Keratinocyte (primary cell): ENCODE results near the gene TRIM38. TPM values are rescaled to one million over a fixed set of nuclear protein-coding genes. Genes with fewer than 3 reads are reported as not detected.
"Not testable (repeated sequence)": the region's sequence is repeated elsewhere in the genome, so short reads cannot be mapped to it uniquely, and the experiment has no call there.

Experiments used
- DNase-seq: peaks from one replicate; pipeline ENCODE4 v3.0.0-alpha.2; 2011; ENCODE audit warnings: low read depth, missing footprints, low spot score
- FAIRE-seq: peaks from 2 replicates; lab custom pipeline; 2011; peaks lifted over from hg19 to GRCh38; lab: Jason Lieb, UNC
- H2AFZ ChIP-seq: 2 replicates; pipeline ENCODE4 v1.6.0; 2012; ENCODE audit warnings: low read length, control low read depth, inconsistent platforms; ENCODE audit not compliant: control insufficient read depth
- H3K27ac ChIP-seq: 2 replicates; pipeline ENCODE4 v1.5.1; 2011; ENCODE audit warnings: low read length; ENCODE audit not compliant: control insufficient read depth, insufficient read depth
- H3K27me3 ChIP-seq: 3 replicates; pipeline ENCODE4 v1.6.0; 2011; ENCODE audit warnings: low read length; ENCODE audit not compliant: control insufficient read depth, insufficient read depth; ENCODE audit errors: extremely low read depth
- H3K36me3 ChIP-seq, 2 experiments: 2 replicates in 1 of 2; 3 replicates in 1 of 2; pipeline ENCODE4 v1.5.1; 2011; ENCODE audit warnings: low read length in 2 of 2, mild to moderate bottlenecking in 1 of 2; ENCODE audit not compliant: control insufficient read depth in 2 of 2, insufficient read depth in 2 of 2; ENCODE audit errors: extremely low read depth in 1 of 2
- H3K4me1 ChIP-seq: 3 replicates; pipeline ENCODE4 v1.5.1; 2011; ENCODE audit warnings: low read length; ENCODE audit not compliant: control insufficient read depth, insufficient read depth; ENCODE audit errors: extremely low read depth
- H3K4me2 ChIP-seq: 3 replicates; pipeline ENCODE4 v1.6.0; 2011; ENCODE audit warnings: low read depth, low read length; ENCODE audit not compliant: control insufficient read depth, insufficient read depth; ENCODE audit errors: extremely low read depth
- H3K4me3 ChIP-seq, 3 experiments: fragments of 200-600 bp in 1 of 3; sonication (generic) in 1 of 3; 2 replicates in 2 of 3; 3 replicates in 1 of 3; pipeline ENCODE4 v1.5.1; 2011 to 2016; ENCODE audit warnings: low read length in 3 of 3, mild to moderate bottlenecking in 3 of 3, control low read depth in 2 of 3, inconsistent platforms in 1 of 3, low read depth in 1 of 3, mixed read lengths in 1 of 3, mixed run types in 1 of 3, moderate library complexity in 1 of 3; ENCODE audit not compliant: control insufficient read depth in 2 of 3, insufficient read depth in 2 of 3; ENCODE audit errors: extremely low read depth in 1 of 3
- H3K79me2 ChIP-seq: 2 replicates; pipeline ENCODE4 v1.6.0; 2012; ENCODE audit warnings: low read length; ENCODE audit not compliant: control insufficient read depth, insufficient read depth
- H3K9ac ChIP-seq: 3 replicates; pipeline ENCODE4 v1.6.0; 2011; ENCODE audit warnings: low read length; ENCODE audit not compliant: control insufficient read depth, insufficient read depth; ENCODE audit errors: extremely low read depth
- H3K9me1 ChIP-seq: 3 replicates; pipeline ENCODE4 v1.6.0; 2011; ENCODE audit warnings: low read length; ENCODE audit not compliant: control insufficient read depth, insufficient read depth; ENCODE audit errors: extremely low read depth
- H3K9me3 ChIP-seq: 2 replicates; pipeline ENCODE4 v1.5.1; 2012; ENCODE audit warnings: low read depth, low read length; ENCODE audit not compliant: control insufficient read depth
- H4K20me1 ChIP-seq: 3 replicates; pipeline ENCODE4 v1.6.0; 2011; ENCODE audit warnings: low read length; ENCODE audit not compliant: control insufficient read depth, insufficient read depth; ENCODE audit errors: extremely low read depth
- CTCF ChIP-seq, 3 experiments: IDR thresholded peaks in 1 of 3; conservative IDR thresholded peaks in 1 of 3; optimal IDR thresholded peaks in 1 of 3; 2 replicates in 2 of 3; 3 replicates in 1 of 3; pipeline versions ENCODE3 to v1.5.1; 2011; ENCODE audit warnings: low read length in 3 of 3, mild to moderate bottlenecking in 3 of 3, moderate library complexity in 2 of 3, control low read depth in 1 of 3, inconsistent platforms in 1 of 3; ENCODE audit not compliant: insufficient read depth in 2 of 3; ENCODE audit errors: extremely low read depth in 1 of 3
- EZH2 ChIP-seq: IDR thresholded peaks from one replicate; pipeline ENCODE4 v1.6.1; 2012; ENCODE audit warnings: inconsistent platforms, mild to moderate bottlenecking, low read length, moderate library complexity
- dilution Hi-C: fragments of 300-500 bp; cut with MboI; formaldehyde crosslinking; loops from one replicate; pipeline ENCODE4 v1.7.0; 2020; ENCODE audit warnings: low sequenced_read_pairs; ENCODE audit not compliant: extremely low pct_ligation_motif_present
- polyA plus RNA-seq, 5 experiments: library from polyadenylated mRNA; depleted of rRNA in 3 of 5; stranded (reverse) in 3 of 5; stranded (forward) in 1 of 5; unstranded in 1 of 5; fragments of >200 nt; gene quantifications; 1 replicate in 1 of 5; 2 replicates in 3 of 5; 3 replicates in 1 of 5; pipeline versions ENCODE4 v1.2.1 to v1.2.3, GENCODE V29; 2011 to 2012; ENCODE audit warnings: missing spikeins in 2 of 5, low read depth in 1 of 5, low replicate concordance in 1 of 5

Gene TRIM38
- polyA plus RNA-seq, 1 donor (not counting 4 experiments of a cell fraction or from before 2014, with no cell fraction given), result 7.8 TPM

- Histone ChIP-seq H3K27me3 (no peaks in the 10 kb centered on the region), H2AFZ (no peak overlapping the region), H3K4me2 (no peak overlapping the region), H3K27ac (no peak overlapping the region), H3K4me3 (no peak overlapping the region), H3K9me1 (no peaks in the 10 kb centered on the region), H3K4me1 (peaks cover 10% of the 10 kb centered on the region), H4K20me1 (no peaks in the 10 kb centered on the region), H3K9me3 (no peaks in the 10 kb centered on the region), H3K9ac (no peak overlapping the region), H3K79me2 (no peaks in the 10 kb centered on the region), H3K36me3 (no peaks in the 10 kb centered on the region)
- DNase-seq (no peak), FAIRE-seq (no peak)
- TF ChIP-seq CTCF (optimal IDR thresholded peaks at IDR 0.05 in 1 of 3, IDR thresholded peaks at IDR 0.05 in 1 of 3, conservative IDR thresholded peaks at IDR 0.05 in 1 of 3; ENCODE audit: extremely low read depth in 1 of 3, insufficient read depth in 2 of 3, low read length in 3 of 3), result no peak
- no peak for TF ChIP-seq EZH2
- dilution Hi-C loops, result no loop called here
Measured at GRCh38 chr6:26012061-26012460, 49.5 kb downstream of the TRIM38 start.

- H3K4me3 ChIP-seq, dilution Hi-C loops, H3K9me3 ChIP-seq, H2AFZ ChIP-seq, H3K36me3 ChIP-seq, FAIRE-seq, H3K27ac ChIP-seq, H3K9ac ChIP-seq, H4K20me1 ChIP-seq, H3K9me1 ChIP-seq, H3K27me3 ChIP-seq, H3K79me2 ChIP-seq, DNase-seq, H3K4me2 ChIP-seq: not testable (repeated sequence)
- peaks cover 20% of the 10 kb centered on the region for H3K4me1 ChIP-seq
Measured at GRCh38 chr6:26014386-26014785, 51.8 kb downstream of the TRIM38 start.
